LNCaP clone FGC (cell line): Measurements from ENCODE around the gene CCN6.

ENCODE experiments used
- DNase-seq: peaks from one replicate; pipeline ENCODE4 v3.0.0-alpha.2; 2011; ENCODE audit warnings: low read depth
- H3K4me3 ChIP-seq: 2 replicates; pipeline ENCODE4 v1.5.1; 2011; ENCODE audit warnings: mild to moderate bottlenecking, low read depth, low read length, control low read depth
- CTCF ChIP-seq: IDR thresholded peaks from 2 replicates; pipeline ENCODE4 v1.5.1; 2012; ENCODE audit warnings: mild to moderate bottlenecking; ENCODE audit not compliant: control insufficient read depth, insufficient read depth; ENCODE audit errors: extremely low read depth

The CCN6 gene

DNA sequence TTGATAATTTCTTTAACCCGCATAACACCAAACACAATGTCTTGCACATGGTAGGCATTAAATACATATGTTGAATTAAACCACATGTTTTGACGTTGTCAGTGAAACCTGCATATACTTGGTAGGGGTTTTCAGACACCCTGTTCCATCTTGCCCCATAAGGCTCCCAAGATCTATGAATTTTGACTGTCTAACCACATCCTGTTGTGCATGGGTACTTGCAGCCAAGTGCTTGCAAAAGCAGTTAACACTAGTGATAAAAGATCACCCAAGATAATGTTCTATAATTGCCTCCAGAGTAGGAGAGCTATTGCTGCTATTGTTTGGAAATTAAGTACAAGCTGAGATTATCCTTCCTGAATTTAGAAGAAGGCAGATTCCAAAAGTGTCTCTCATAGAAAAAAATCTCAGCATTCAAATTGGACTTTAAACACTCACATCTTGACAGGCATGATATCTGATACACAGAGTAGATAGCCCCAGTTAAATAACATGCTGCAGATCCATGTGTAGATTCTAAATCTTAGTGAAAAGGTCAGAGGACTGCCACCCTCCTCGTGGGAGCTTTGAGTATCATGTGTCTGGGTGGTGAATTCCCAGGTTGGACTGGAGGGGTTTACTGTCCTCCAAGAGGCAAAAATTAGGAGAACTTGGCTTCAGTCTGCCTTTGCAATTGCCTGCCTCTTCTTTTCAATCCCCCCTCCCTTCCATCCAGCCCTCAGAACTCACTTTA is 25.8 kb upstream of the CCN6 start:
- no peak overlapping the region for H3K4me3 ChIP-seq
- TF ChIP-seq CTCF, result no peak
- DNase-seq, result no peak

DNA sequence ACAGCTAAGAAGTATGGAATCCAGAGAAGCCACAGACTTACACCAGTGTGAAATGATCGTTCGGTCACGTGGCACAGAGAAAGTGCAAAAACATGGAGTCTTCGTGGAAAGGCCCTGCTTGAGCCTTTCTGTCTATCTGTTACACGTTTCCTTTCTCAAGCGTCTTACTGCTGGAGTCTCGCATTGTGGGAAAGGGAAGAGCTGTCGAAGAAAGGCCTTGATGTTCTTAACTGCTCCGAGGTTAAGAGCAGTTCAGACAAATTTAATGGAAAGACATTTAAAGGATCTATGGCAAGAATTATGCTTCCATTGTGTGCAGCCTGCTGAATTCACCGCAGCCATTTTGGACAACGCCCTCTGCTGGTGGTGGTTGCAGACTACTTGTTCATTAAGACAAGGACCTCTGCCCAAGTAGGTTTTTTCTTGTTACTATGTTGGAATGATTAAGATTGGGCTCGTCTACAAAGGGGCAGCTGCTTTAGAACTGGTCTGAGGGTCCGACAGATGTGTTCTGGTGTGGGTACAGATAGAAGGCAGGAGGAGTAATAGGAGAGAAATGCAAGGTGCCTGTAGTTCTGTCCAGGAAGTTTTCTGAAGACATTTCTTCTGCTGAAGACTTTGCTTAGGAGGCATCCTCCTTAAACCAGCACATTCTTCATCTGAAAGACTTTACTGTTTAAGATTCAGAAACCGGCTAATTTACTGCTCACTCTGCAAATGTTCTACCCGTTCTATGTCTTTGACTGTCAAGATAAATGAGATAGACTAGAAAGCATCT is 24.7 kb upstream of the CCN6 start:
- H3K4me3 ChIP-seq, result no peak overlapping the region
- DNase-seq, result peak; percentile 26
- peak; percentile 62 for TF ChIP-seq CTCF

DNA sequence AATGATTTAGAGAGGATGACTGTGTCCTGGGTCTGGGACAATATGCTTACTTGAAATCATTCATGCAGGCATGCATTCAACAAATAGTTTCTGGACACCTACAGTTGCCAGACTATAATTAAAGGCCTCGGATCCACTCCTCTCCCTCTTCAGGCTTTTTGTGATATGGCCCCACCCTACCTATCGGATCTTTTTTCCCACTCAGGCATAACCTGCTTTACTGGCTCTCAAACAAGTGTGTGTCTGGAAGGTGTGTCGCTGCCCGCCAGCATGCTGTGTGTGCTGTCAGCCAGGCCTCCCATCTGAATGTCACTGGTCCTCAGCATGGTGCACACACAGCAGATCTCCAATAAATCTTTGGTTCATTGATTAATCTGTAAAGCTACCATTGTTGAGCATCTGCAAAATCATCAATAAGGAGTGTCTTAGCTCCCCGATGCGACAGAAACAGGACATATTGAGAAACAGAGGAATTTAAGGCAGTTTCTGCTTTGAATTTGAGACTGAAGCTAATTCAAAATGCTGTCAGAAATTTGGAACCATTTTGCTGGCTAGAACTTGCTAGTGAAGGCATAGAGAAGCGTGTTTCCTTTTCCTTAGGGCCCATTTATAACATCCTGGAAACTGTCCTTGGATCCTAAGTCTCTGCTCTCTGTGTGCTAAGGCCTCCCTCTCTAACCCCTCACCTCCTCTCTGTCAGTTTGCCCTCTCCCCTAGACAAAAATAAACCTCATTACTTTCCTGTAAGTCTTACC is 23.5 kb upstream of the CCN6 start:
- H3K4me3 ChIP-seq, result no peak overlapping the region
- TF ChIP-seq CTCF, result no peak
- DNase-seq, result no peak

GRCh38 chr6:112030961-112031660 is 22.8 kb upstream of the CCN6 start:
- DNase-seq, result no peak
- TF ChIP-seq CTCF, result no peak
- no peak overlapping the region for H3K4me3 ChIP-seq

DNA sequence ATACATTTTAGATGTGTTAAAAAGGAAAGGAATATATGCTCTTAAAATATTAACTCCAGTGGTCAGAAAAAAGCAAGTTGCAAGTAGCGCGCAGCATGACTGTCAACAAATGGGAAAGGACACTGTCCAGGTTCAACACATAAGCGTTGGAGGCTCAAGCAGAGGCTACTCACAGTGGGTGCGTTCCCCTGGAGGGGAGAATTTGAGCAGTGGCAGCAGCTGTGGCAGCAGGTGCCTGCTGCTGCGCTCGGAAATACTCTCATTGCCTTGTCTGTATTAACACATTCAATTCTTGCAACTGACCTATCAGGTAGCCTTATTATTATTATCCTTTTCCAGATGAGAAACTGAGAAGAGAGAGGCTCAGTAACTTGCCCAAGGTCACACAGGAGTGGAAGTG is 21.9 kb upstream of the CCN6 start:
- H3K4me3 ChIP-seq, result no peak overlapping the region
- TF ChIP-seq CTCF, result no peak
- no peak for DNase-seq

- H3K4me3 ChIP-seq, result no peak overlapping the region
- TF ChIP-seq CTCF, result no peak
- DNase-seq, result no peak
Measured at GRCh38 chr6:112032728-112033127, 21.2 kb upstream of the CCN6 start.
